NCI-H774 (cell line): ENCODE data around the gene SPTBN2.
"Not testable (repeated sequence)": the region's sequence is repeated elsewhere in the genome, so short reads cannot be mapped to it uniquely, and the experiment has no call there.

Experiments
- DNase-seq: peaks from one replicate; lab custom pipeline; 2025; lab: John Stamatoyannopoulos, UW

The SPTBN2 gene

DNA sequence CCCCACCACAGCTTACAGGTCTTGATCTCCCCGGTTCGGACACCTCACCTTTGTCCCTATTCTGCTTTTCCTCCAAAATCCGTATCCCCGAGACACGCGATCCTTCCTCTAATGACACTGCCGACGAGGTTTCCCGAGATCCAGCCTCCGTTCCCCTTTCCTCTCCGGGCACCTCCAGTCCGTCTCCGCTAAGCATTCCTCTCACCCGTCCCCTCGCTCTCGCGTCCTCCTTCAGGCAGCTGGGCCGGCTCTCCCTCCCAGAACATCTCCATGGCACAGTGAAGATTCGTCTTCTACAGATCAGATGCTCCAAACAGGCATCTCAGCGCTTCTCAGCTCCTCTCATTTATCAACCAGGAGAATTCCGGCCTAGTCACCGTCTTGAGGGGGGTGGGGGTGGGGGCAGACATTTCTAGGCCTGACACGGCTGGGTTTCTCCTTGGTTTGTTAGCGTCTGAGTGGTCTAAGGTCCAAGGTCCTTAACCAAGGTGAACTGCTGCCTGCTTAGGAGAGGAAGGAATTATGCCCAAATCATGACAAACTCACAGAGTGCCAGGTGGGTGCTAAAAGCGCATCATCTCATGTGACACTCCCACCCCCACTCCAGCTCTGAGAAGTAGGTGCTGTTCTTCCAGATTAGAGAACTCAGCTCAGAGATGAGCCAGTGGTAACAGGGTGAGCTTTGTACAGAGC is at the start of gene SPTBN2:
Gene SPTBN2, minus strand, starts transcription at position 524 of the 693 bp plus-strand sequence. CDS start 7,976 bp downstream, outside the sequence.
- no peak for DNase-seq

DNA sequence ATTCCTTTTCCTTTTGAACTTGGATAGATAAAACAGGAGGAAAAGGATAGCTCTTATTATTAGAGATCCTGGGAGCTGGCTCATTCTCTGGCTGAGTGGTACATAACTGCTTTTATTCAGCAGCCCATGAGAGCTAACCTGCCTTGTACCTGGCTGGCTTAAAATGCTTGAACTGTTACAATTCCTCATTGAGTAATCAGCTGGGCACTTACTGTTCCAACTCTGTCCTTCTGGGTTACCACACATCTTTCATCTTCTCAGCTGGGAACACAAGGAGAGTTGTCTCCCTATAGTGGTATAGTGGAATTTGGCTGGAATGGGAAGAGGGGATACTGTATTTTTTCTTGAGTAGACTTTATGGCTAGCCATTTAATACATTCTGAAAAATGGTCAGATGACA is 39.8 kb upstream of the SPTBN2 start:
- DNase-seq, result no peak

DNA sequence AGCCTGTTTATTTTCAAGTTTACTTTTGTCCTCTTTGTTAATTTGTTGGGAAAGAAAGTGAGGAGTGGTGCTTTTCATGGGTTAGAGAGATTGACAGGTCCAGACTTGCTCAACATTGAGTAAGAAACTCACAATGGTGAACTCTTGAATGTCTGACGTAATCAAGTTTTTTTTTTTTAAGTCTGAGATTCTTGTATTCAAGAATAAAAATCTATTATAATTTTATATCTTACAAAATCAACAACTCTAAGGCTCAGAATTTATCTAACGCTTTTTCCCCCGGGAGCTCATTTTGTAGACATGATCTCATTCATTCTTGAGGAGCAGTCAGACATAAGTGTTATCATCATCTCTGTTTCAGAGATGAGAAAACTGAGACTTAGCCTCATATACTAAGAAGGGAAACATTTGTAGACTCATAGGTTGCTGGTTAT is 39.1 kb upstream of the SPTBN2 start:
- DNase-seq, result no peak

DNA sequence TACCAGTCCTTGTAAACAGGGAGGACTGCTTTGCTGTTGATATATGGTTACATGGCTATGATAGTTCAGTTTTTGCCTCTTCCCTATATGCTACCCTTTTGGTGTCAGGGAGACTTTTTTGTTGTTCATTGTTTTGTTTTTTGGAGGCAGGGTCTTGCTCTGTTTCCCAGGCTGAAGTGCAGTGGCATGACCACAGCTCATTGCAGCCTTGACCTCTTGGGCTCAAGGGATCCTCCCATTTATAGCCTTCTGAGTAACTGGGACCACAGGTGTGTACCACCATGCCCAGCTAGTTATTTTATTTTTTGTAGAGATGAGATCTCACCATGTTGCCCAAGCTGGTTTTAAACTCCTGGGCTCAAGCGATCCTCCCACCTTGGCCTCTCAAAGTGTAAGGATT is 38.6 kb upstream of the SPTBN2 start:
- no peak for DNase-seq

DNA sequence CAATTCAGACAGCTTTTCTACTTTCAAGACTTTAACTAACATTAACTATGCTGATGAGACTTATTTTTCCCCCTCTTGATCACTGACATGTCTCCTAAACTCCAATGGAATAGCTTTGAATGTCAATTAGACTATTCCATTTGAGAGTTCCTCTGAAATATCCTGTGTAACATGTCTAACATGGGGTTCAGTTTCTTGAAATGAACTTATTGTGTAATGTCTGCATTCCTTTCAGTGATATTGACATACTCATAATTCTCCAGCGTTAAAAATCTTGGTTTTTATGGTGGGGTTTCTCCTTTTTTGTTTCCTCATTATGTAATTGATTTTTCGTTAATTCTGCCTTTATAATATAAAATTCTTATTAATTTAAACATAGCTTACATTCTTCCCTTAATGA is 37.7 kb upstream of the SPTBN2 start:
- no peak for DNase-seq

DNA sequence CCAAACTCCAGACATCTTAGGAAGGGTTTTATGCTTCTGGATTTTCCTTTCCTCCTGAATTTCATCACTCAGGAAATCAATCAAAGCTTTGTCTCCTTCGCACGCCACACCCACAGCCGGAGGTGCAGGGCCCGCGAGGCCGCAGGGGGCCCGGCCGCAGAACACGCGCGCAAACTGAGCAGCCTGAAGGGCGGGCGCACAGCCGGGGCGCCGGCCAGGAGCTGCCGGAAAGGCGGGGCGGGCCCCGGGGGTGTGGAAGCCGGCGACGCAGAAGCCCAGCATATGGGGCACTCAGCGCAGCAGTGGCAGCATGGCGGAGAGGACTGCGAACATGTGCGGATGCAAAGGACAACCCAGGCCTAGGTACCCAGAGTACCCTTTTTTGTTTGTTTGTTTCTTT is 33.1 kb upstream of the SPTBN2 start:
- DNase-seq, result no peak

DNA sequence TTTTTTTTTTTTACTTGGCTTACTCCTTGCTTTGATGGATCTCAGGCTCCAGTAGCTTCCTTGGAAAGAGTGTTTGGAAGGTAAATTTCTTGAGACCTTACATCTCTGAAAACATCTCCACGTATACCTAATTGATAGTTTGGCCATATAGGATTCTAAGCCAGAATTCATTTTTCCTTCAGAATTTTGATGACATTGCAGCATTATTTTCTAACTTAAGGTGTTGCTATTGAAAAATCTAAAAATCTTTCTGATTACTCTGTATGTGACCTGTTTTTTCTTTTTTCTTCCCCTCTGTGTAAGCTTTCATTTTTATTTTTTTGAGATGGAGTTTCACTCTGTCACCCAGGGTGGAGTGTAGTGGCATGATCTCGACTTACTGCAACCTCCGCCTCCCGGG is 23.1 kb upstream of the SPTBN2 start:
- no peak for DNase-seq

DNA sequence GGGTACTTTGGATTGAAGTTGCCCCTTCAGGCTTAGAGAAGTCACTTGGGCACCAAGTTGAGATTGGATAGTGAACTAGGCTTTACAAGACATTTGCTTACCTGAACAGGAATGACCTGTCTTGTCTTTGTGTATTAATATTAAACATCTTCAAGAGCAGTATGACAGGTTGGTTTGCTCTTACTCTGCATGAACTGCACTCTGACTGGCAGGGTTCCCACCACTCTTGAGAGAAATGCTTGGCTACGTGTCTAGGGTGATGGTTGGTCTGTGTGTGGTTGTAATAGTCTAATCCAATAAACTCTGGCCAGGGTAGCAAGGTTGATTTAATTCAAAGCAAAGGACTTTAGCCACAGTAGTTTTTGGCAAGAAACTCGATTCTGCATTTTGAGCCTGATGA is 20.1 kb upstream of the SPTBN2 start:
- peak; percentile 37 for DNase-seq

DNA sequence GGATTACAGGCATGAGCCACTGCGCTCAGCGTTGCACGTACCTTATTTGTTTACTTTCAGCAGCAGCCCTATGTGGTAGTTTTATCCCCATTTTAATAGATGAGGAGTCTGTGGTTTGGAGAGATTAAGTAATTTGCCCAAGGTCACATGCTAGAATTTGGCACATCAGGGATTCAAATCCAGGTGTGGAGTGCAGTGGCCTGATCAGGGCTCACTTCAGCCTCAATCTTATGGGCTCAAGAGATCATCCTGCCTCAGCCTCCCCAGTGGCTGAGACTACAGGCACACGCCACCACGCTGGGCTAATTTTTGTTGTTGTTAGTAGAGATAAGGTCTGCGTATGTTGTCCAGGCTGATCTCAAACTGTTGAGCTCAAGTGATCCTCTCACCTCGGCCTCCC is 18.5 kb upstream of the SPTBN2 start:
- DNase-seq, result no peak

DNA sequence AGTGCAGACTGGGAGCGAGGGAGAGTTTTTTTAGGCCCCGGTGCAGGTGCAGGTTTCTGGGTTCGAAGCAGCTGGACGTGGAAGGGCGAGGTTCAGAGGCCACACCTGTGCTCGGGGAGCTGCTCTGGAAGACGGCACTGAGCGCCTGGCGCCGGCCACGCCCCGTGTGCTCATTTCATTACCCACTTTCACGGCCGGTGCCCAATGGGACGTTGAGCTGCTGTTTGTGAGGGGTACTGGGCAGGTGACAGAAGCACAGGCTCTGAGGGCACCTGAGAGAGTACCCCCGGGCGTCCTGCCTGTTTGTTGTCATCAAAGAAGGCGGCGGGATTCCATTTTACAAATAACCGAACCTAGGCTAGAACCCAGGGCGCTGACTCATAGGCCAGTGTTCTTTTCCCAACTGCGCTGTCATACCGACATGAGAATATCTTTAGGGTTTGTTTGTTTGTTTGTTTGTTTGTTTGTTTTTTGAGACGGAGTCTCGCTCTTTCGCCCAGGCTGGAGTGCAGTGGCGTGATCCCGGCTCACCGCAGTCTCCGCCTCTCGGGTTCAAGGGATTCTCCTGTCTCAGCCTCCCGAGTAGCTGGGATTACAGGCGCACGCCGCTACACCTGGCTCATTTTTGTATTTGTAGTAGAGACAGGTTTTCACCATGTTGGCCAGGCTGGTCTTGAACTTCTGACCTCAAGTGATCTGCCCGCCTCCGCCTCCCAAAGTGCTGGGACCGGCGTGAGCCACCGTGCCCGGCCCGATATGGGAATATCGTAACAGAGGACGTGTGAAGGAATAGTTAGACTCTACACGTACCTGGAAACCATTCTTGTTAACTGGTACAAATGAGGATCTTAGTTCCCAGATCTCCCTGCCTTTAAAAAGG is 16.6 kb upstream of the SPTBN2 start:
- peak; percentile 62 for DNase-seq

DNA sequence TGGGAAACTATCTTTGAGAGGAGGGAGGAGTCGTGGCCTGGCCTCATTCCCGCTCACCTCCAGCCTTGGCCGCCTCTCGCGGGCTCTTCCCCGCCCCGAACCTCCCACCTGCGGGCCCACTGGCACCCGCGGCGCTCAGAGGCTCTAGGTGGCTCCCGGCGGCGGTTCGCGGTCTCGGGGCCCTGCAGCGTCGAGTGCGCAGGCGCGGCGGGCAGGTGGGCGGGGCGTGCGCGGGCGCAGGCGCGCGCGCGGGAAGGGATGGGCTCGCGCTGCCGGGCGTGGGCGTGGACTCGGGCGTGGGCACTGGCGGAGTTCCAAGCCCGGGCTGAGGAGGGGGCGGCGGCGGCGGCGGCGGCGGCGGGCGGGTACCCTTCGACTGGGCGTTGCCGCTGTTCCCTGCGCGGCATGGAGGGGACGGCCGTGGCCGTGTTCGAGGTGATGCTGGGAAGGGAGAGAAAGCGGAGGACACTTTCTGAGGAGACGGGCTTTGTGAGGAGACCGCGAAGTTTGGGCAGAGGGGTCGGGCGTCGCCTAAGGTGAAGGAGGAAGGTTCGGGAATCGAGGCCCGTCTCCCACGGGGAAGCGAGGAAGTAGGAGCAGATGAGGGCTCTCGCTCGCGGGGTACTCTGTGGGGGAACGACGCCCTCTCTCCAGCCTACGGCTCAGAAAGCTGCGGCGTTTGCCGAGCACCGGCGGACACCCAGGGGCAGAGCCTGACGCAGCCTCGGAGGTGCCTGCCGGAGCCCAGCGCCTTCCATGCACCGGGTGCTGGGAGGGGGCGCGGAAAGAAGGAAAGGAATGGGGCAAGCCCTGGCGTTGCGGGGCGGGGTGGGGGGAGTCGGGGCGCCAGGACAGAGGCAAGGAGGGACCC is 15.7 kb upstream of the SPTBN2 start:
- peak; percentile 89 for DNase-seq

DNA sequence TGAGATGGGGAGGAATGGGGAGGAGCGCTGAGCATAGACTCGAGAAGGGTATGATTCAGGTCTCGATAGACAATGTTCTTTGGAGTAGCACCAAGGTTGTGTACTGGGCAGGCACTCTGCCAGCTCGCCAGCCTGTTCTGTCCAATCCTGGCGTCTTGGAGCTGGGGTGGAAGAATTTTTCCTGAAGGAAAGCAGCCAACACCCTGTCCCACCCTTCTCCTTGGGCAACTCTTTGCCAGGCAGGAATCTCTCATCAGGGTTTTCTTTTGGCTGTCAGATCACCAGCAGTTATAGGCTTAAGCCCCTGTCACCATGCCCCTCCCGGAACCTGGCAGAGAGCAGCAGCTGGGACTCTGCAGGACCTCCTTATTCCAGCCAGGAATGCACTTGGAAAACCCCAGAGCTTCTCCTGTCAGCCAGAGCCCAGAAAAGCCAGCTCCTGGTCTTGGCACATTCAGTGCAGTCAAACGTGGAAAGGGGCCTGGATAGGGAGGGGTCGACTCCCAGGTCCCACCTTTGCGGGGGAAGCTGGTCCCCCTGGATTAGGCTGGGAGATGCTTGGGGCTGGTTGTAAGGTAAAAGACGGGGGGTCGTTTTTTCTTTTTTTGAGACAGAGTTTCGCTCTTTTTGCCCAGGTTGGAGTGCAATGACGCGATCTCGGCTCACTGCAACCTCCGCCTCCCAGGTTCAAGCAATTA is 14.4 kb upstream of the SPTBN2 start:
- no peak for DNase-seq

DNA sequence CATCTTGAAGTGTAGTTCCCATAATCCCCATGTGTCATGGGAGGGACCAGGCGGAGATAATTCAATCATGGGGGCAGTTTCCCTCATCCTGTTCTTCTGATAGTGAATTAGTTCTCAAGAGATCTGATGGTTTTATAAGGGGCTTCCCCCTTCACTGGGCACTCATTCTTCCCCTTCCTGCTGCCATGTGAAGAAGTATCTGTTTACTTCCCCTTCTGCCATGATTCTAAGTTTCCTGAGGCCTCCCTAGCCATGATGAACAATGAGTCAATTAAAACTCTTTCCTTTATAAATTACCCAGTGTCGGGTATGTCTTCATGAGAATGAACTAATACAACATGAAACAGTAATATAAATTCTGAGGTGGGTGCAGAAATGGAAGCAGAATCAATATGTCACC is 12.1 kb upstream of the SPTBN2 start:
- DNase-seq, result no peak

DNA sequence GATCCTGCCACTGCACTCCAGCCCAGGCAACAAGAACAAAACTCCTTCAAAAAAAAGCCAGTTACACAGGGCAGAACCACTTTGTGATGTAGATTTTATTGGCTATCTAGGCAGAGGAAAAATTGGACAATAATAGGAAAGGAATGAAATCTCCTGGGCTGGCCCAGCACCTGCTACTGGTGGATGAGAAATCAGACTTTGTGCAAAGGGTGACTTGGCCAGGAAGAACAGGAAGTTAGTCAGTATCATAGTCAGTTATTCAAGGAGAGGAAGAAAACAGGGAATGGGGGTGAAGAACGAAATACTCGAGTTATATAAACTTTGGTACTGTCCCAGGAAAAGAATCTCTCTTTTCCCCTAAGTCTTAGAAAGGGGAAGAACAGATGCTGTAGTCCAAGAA is 11.0 kb upstream of the SPTBN2 start:
- DNase-seq, result no peak

DNA sequence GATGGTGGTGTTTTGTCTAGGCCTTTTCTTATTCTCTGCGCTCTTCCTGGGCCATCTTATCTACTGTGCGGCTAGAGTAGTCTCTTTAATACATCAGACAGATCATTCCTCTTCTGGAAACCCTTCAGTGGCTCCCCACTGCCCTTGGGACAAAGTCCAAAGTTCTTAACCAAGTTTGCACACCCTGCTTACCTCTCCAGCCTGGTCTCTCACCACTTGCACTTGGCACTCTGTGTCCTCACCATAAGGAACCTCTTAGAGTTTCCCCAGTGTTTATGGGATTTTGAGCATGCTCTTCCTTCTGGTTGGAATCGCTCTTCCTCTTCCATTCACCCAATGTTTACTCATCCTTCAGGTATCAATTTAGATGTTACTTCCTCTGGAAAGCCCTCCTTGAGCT is 5.2 kb upstream of the SPTBN2 start:
- DNase-seq, result no peak

DNA sequence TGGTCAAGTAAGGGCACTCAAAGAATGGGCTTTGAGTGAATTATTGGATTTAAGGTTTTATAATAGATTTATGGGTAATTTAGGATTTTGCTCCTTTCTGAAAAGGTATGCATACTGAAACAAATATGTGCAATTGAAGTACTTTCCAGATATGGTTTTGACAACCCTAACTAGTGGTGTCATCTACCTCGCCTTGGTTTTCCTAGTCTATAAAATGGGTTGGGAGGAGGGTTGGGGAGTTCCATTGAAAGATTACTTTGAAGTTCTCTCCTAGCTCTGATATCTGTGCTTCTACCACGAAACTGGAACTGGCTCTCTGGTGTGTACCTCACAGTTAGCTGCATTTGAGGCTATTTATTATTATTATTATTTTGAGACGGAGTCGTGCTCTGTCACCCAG is 431 bp upstream of the SPTBN2 start:
- DNase-seq, result no peak

DNA sequence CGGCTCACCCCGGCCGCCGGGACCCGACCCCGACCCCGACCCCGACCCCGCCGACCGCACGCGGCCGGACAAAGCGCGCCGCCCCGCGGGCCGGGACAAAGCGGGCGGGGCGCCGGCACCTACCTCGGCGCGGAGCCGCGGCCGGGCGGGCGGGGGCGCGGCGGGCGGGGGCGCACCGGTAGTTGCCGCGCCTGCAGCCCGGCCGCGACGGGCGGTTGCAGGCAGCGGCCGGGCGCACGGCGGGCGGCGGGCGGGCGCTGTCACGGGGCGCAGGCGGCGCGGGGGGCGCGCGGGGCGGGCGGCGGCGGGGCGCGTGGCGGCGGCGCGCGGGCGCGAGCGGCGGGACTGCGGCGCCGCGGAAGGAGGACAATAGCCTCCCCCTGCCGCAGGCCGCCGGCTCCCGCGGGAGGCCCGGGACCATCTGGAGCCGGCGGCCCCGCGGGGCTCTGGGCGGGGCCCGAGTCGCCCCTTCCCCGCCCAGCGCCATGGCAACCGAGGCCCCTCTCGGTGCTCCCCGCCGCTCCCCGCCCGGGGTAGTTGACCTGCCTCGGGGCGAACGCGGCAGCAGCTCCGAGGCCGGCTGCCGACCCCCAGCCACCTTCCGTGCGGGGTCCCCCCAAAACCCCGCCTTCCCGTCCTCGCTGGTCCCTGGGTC is 851 bp downstream of the SPTBN2 start:
- no peak for DNase-seq

DNA sequence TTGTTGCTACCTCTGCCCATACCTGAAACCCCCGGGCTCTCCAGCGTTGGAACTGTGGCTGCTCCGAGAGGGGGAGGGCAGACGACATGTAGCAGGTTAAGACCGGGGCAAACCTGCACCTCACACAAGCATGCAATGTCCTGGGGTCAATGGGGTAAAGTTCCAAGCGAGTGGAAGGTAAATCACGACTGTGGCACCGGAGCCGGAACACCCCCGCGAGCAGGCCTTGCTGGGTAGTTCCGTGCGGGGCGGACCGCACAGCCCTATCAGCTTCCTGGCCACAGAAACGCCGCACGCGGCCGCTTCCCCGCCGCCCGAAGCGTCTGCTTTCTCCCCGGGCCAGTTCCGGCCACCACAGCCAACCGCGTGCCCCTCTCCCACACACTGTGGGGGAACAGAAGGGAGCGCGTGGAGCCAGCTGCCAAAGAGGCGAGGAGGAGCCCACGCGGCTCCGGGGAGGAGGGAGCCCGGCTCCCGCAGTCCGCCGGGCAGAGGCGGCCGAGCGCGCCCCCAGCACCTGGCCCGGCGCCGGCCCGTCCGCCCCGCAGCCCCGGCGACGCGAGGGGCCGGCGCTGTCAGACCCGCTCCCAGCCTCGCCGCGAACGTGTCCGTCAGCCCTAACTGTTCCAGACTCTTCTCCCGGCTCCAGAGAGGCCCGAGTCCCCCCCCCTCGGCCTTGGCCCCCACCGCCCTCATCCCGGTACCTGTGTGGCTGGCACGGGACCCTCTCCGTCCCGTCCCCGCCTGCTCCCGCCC is 1.6 kb downstream of the SPTBN2 start:
- peak; percentile 11 for DNase-seq

DNA sequence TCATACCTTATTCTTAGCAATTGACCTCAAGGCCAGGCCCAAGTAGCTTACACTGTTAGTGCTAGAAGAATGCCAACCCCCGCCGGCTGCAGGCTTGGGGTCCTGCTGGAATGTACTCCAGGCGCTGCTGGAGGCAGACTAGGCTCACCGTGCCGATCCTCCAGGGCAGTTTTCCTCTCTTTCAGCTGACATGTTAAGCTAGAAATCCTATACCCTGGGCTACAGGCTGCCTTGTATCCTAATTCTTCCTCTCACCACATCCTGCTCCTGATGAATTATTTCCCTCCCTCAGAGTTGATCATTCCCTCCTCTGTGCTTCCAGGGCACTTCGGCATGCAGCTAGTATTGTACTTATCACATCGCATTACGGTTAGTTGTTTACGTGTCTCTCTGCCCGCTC is 3.4 kb downstream of the SPTBN2 start:
- DNase-seq, result no peak

DNA sequence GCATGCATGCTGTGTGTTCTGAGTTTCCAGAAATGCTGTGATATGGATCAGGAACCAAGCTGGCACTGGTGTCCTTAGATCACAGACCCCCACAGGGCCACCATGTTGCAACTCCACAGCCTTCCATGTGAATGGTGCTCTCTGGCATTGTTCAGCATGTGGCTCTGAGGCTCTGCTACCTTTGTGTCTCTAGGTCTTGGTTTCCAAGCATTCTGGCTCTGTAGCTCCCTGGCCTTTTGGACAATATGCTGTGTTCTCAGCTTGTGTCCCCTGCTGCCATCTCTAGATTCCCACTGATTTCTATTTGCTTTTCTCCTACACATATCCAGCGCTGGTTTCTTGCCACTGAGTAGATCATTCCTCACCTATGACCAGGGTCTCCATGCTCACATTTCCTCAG is 3.9 kb downstream of the SPTBN2 start:
- DNase-seq, result no peak

DNA sequence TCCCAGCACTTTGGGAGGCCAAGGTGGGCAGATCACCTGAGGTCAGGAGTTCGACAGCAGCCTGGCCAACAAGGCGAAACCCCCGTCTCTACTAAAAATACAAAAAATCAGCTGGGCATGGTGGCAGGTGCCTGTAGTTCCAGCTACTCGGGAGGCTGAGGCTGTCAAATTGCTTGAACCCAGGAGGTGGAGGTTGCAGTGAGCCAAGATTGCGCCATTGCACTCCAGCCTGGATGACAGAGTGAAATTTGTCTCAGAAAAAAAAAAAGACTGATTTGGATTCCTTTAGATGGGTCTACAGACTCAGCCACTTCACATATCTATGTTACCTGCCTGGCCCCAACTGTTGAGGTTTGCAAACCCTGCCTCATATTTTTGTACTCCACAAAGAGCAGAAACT is 4.8 kb downstream of the SPTBN2 start:
- DNase-seq, result not testable (repeated sequence)
